ENCODE measurements around the gene AMH.

Gene AMH

GRCh38 chr19:2288818-2289713 lies 39.9 kb downstream of the AMH start:
- no peak for DNase-seq

DNA sequence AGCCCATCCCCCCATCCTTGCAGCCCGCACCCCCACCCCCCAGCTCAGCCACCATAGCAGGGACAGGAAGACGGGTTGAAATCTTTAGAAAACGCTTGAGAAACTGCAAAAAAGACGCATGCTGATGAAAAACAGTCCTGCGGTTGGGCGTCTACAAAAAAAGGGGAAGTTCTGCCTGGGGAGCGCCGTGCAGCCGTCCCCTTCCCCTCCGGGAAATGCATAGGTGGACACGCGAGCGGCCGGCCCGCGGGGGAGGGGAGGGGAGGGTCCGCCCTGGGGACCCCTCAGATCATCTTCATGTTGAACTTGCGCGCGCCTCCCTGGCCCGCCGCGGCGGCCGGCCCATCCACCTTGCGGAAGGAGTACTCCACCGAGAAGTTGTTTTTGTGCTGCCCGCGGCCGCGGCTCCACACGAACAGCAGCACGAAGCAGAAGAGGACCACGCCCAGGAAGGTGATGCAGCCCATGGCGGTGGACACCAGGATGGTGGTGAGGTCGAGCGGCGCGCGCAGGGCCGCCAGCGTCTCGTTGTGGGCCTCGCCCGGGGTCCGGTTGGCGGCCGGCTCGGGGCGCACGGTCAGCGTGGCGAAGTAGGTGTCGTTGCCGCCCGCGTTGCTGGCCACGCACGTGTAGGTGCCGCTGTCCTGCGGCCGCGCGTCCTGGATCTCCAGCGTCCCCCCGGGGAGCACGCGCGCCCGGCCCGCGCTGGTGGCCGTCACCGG lies 40.8 kb downstream of the AMH start:
- DNase-seq, result no peak

GRCh38 chr19:2290441-2291184 lies 41.5 kb downstream of the AMH start:
- no peak for DNase-seq

DNA sequence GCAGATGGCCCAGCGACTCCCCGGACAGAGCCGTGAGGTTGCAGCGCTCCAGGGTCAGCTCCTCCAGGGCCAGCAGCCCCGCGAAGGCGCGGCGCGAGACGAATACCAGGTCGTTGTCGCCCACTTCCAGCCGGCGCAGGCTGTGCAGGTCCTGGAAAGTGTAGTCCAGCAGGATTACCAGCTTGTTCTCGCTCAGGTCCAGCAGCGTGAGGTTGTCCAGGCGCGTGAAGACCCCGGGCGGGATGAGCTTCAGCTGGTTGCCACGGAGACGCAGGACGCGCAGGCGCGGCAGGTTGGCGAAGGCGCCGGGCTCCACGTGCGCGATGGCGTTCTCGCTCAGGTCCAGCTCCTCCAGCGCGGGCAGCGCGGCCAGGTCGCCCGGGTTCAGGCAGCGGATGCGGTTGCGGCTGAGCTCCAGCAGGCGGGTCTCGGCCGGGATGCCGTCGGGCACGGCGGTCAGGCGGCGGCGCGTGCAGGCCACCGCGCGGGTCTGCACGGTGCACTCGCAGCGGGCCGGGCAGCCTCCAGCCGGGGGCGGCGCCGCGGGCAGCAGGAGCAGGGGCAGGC lies 42.1 kb downstream of the AMH start:
- DNase-seq, result no peak

DNA sequence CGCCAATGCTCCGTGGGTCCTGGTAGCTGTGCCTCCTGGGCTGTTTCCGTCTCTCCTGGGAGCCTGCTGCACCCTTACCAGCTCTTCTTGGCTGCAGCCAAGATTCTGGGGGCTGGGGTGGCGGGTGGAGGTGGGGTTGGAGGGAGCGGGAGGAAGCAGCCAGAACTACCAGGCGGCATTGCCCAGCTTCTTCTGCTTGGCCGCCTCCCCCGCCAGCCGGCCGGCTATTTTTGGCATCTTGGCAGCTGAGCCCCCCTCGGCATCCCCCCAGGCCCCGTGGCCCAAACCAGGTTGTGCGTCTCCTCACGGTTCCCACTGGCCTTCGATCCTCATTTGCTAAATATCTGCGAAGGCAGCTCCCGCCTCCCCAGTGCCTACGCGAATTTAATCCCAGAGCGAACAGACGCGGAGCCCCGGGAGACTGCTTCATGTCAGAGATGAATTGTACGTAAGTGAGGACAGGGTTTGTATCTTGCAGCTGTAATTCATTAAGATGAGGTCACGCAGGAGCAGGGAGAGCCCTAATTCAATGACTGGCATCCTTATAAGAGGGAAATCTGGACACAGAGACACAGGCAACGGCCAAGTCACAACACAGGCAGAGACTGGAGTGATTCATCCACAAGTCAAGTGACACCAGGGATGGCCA lies 45.7 kb downstream of the AMH start:
- no peak for DNase-seq

- DNase-seq, result no peak
Measured at GRCh38 chr19:2296141-2296540, 47.0 kb downstream of the AMH start.

- no peak for DNase-seq
Measured at GRCh38 chr19:2300533-2300932, 51.4 kb downstream of the AMH start.

Data from SHP77 (cell line).